HG02870 (cell line): Measurements from ENCODE around the gene DDA1.
"Not testable (repeated sequence)": the region's sequence is repeated elsewhere in the genome, so short reads cannot be mapped to it uniquely, and the experiment has no call there.

Experiments used
- ATAC-seq: cut with Tn5 transposase; IDR thresholded peaks from one replicate; pipeline ENCODE4 v1.9.1; 2021; ENCODE audit warnings: mild to moderate bottlenecking, moderate library complexity; ENCODE audit not compliant: unreplicated experiment

Gene DDA1

GRCh38 chr19:17286752-17287151 is 22.6 kb upstream of the DDA1 start:
- no peak for ATAC-seq

GRCh38 chr19:17289489-17289888 is 19.9 kb upstream of the DDA1 start:
- no peak for ATAC-seq

GRCh38 chr19:17292301-17293074 is 16.9 kb upstream of the DDA1 start:
- ATAC-seq: peak; percentile 69

GRCh38 chr19:17293605-17294004 is 15.8 kb upstream of the DDA1 start:
- ATAC-seq: no peak

- no peak for ATAC-seq
Observed at GRCh38 chr19:17294051-17294891, 15.1 kb upstream of the DDA1 start.

- ATAC-seq: not testable (repeated sequence)
Observed at GRCh38 chr19:17295551-17295950, 13.8 kb upstream of the DDA1 start.

- no peak for ATAC-seq
Observed at GRCh38 chr19:17296273-17296672, 13.1 kb upstream of the DDA1 start.

GRCh38 chr19:17296976-17297375 is 12.4 kb upstream of the DDA1 start:
- ATAC-seq: no peak

GRCh38 chr19:17300992-17301619 is 8.3 kb upstream of the DDA1 start:
- no peak for ATAC-seq

- no peak for ATAC-seq
Observed at GRCh38 chr19:17302391-17303166, 6.8 kb upstream of the DDA1 start.

GRCh38 chr19:17303167-17303939 is 6.0 kb upstream of the DDA1 start, which contains the start of gene ABHD8:
TSS of gene ABHD8 (minus strand) at chr19:17303425. CDS start at chr19:17301616, 1,809 bp downstream.
- ATAC-seq: peak; percentile 62

GRCh38 chr19:17303940-17304267 is 5.5 kb upstream of the DDA1 start:
- ATAC-seq: no peak

- ATAC-seq: no peak
Observed at GRCh38 chr19:17304386-17305215, 4.8 kb upstream of the DDA1 start.

- no peak for ATAC-seq
Observed at GRCh38 chr19:17305216-17305516, 4.2 kb upstream of the DDA1 start.

- ATAC-seq: peak; percentile 51
Observed at GRCh38 chr19:17305517-17306284, 3.7 kb upstream of the DDA1 start, which contains the start of gene MRPL34. TSS of gene MRPL34 (plus strand) at chr19:17305872. CDS start at chr19:17305893, 21 bp downstream.

- ATAC-seq: no peak
Observed at GRCh38 chr19:17306285-17306714, 3.1 kb upstream of the DDA1 start.

- no peak for ATAC-seq
Observed at GRCh38 chr19:17307876-17308377, 1.4 kb upstream of the DDA1 start.

- ATAC-seq: no peak
Observed at GRCh38 chr19:17309965-17310461, 650 bp downstream of the DDA1 start.
